Left lung (tissue), 10 donors: ENCODE results near the gene EPHA4. TPM values are rescaled to one million over a fixed set of nuclear protein-coding genes. Genes with fewer than 3 reads are reported as not detected.

Source experiments
- ATAC-seq: fragments of 200-7000 bp; cut with Tn5 transposase; one replicate; pipeline ENCODE4 v1.9.1; 2020; ENCODE audit warnings: moderate library complexity
- DNase-seq, 4 donors: peaks; one replicate each; pipeline ENCODE4 v3.0.0-alpha.2; 2013 to 2020
- H3K27ac ChIP-seq, 2 donors: fragments of 200-600 bp; sonication (generic) in 1 of 2; one replicate each; pipeline versions ENCODE4 v1.5.0 to v1.8.0; 2020 to 2021
- H3K27me3 ChIP-seq, 2 donors: fragments of 200-600 bp; sonication (generic) in 1 of 2; one replicate each; pipeline versions ENCODE4 v1.5.0 to v1.8.0; 2020 to 2021
- H3K36me3 ChIP-seq, 2 donors: fragments of 200-600 bp; sonication (generic) in 1 of 2; one replicate each; pipeline versions ENCODE4 v1.5.0 to v1.8.0; 2020 to 2021
- H3K4me1 ChIP-seq, 2 donors: fragments of 200-600 bp; one replicate each; pipeline ENCODE4 v1.8.0; 2021
- H3K4me3 ChIP-seq, 2 donors: fragments of 200-600 bp; sonication (generic) in 1 of 2; one replicate each; pipeline versions ENCODE4 v1.5.0 to v1.8.0; 2020 to 2021; ENCODE audit warnings: mild to moderate bottlenecking in 1 of 2
- H3K9me3 ChIP-seq, 2 donors: fragments of 200-600 bp; sonication (generic) in 1 of 2; one replicate each; pipeline versions ENCODE4 v1.5.0 to v1.8.0; 2020 to 2021
- CTCF ChIP-seq, 2 donors: fragments of 200-600 bp; sonication (generic) in 1 of 2; IDR thresholded peaks; one replicate each; pipeline versions ENCODE4 v1.5.0 to v1.8.0; 2021; ENCODE audit warnings: antibody characterized with exemption in 2 of 2
- intact Hi-C, 2 donors: fragments of 100-400 bp; cut with DNase I; formaldehyde crosslinking; loops; one replicate each; pipeline versions ENCODE4 v1.11.2 to v1.14.2; 2022
- polyA plus RNA-seq, 6 donors: library from polyadenylated mRNA; unstranded; fragments of 120-200 nt; gene quantifications; one replicate each; pipeline ENCODE4 v1.2.1, GENCODE V29; 2013; ENCODE audit not compliant: insufficient read length in 6 of 6
- total RNA-seq, 2 donors: library from RNA; stranded (reverse); fragmentation: NEBNext Ultra II Directional; extraction: Animal tissue kit (Norgen Biotek cat#: 25700); gene quantifications; one replicate each; pipeline ENCODE4 v1.2.1, GENCODE V29; 2021
- donor health status: DM: no; HTN: yes; CAD: no.
- donor health status: DM: no; HTN: no; CAD: no.

Gene EPHA4
- total and polyA plus RNA-seq, 8 donors: 17.7 to 41.0 (median 24.8) TPM

GRCh38 chr2:221494556-221494955, 77.5 kb downstream of the EPHA4 start:
- TF ChIP-seq CTCF (IDR thresholded peaks at IDR 0.05): no peak
- no peaks in the 10 kb centered on the region for H3K4me1 ChIP-seq
- no peak for ATAC-seq
- no peaks in the 10 kb centered on the region for H3K36me3 ChIP-seq
- no peaks in the 10 kb centered on the region for H3K9me3 ChIP-seq
- no peak overlapping the region for H3K4me3 ChIP-seq
- no peak for DNase-seq
- H3K27ac ChIP-seq: no peak overlapping the region
- H3K27me3 ChIP-seq: no peaks in the 10 kb centered on the region
- intact Hi-C loops: no loop called here

GRCh38 chr2:221493391-221493790, 78.7 kb downstream of the EPHA4 start:
- intact Hi-C loops: no loop called here
- DNase-seq (no peak), ATAC-seq (no peak)
- H3K4me3 ChIP-seq: no peak overlapping the region
- H3K36me3 ChIP-seq: no peaks in the 10 kb centered on the region
- no peaks in the 10 kb centered on the region for H3K9me3 ChIP-seq
- no peak for TF ChIP-seq CTCF (IDR thresholded peaks at IDR 0.05)
- H3K4me1 ChIP-seq: no peaks in the 10 kb centered on the region
- H3K27ac ChIP-seq: no peak overlapping the region
- H3K27me3 ChIP-seq: no peaks in the 10 kb centered on the region

GRCh38 chr2:221492636-221493035, 79.5 kb downstream of the EPHA4 start:
- no peak for TF ChIP-seq CTCF (IDR thresholded peaks at IDR 0.05)
- Histone ChIP-seq H3K9me3 (no peaks in the 10 kb centered on the region), H3K27me3 (no peaks in the 10 kb centered on the region), H3K4me3 (no peak overlapping the region), H3K27ac (no peak overlapping the region), H3K4me1 (no peaks in the 10 kb centered on the region), H3K36me3 (no peaks in the 10 kb centered on the region)
- intact Hi-C loops: no loop called here
- ATAC-seq (no peak), DNase-seq (no peak)

GRCh38 chr2:221490506-221491060, 81.5 kb downstream of the EPHA4 start:
- intact Hi-C loops: no loop called here
- DNase-seq (no peak), ATAC-seq (no peak)
- Histone ChIP-seq H3K4me3 (no peak overlapping the region), H3K4me1 (no peaks in the 10 kb centered on the region), H3K36me3 (no peaks in the 10 kb centered on the region), H3K27me3 (no peaks in the 10 kb centered on the region), H3K27ac (no peak overlapping the region), H3K9me3 (no peaks in the 10 kb centered on the region)
- TF ChIP-seq CTCF (IDR thresholded peaks at IDR 0.05): no peak

GRCh38 chr2:221488136-221488807, 83.8 kb downstream of the EPHA4 start:
- no peak for DNase-seq
- Histone ChIP-seq H3K4me1 (no peaks in the 10 kb centered on the region), H3K27ac (no peak overlapping the region), H3K27me3 (no peaks in the 10 kb centered on the region), H3K9me3 (no peaks in the 10 kb centered on the region), H3K36me3 (no peaks in the 10 kb centered on the region), H3K4me3 (no peak overlapping the region)
- TF ChIP-seq CTCF (IDR thresholded peaks at IDR 0.05): no peak
- ATAC-seq: no peak
- intact Hi-C loops: no loop called here
